ENCODE data around the gene MRPS12. TPM values are rescaled to one million over a fixed set of nuclear protein-coding genes. Genes with fewer than 3 reads are reported as not detected.

The MRPS12 gene
- total RNA-seq, 4 donors from 2014 or later = 18.0 to 33.2 (median 27.3) TPM

DNA sequence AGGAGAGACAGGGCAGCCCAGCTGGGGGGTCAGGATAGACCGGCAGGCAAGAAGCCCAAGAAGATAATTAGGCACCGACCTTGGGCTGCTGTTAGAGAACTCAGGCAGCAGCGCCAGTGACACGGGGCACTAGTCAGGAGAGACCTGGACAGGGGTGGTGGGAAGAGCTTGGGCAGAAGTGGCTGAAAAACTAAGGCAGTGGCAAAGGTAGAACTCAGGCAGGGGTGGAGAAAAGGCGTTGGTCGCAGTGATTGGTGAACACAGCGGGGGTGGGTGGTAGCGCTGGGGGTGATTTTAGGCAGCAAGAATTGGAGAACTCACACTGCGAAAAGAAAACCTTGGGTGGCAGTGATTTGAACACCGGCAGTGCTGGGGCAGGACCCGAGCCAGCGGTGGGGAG lies 23.1 kb upstream of the MRPS12 start:
- Histone ChIP-seq H3K27ac (replicated peaks in 1 of 4) (no peak overlapping the region), H3K4me3 (no peak overlapping the region), H3K4me1 (peaks cover 0 to 6% (median 2%) of the 10 kb centered on the region in 4 donors), H3K36me3 (peaks cover 22 to 53% (median 47%) of the 10 kb centered on the region in 4 donors), H3K27me3 (peaks cover 0 to 22% (median 9%) of the 10 kb centered on the region in 4 donors), H3K9me3 (no peaks in the 10 kb centered on the region)
- TF ChIP-seq EP300 (IDR thresholded peaks at IDR 0.05) = no peak
- TF ChIP-seq, protein P1, sequence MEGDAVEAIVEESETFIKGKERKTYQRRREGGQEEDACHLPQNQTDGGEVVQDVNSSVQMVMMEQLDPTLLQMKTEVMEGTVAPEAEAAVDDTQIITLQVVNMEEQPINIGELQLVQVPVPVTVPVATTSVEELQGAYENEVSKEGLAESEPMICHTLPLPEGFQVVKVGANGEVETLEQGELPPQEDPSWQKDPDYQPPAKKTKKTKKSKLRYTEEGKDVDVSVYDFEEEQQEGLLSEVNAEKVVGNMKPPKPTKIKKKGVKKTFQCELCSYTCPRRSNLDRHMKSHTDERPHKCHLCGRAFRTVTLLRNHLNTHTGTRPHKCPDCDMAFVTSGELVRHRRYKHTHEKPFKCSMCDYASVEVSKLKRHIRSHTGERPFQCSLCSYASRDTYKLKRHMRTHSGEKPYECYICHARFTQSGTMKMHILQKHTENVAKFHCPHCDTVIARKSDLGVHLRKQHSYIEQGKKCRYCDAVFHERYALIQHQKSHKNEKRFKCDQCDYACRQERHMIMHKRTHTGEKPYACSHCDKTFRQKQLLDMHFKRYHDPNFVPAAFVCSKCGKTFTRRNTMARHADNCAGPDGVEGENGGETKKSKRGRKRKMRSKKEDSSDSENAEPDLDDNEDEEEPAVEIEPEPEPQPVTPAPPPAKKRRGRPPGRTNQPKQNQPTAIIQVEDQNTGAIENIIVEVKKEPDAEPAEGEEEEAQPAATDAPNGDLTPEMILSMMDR (IDR thresholded peaks at IDR 0.05) = no peak
- no peak for TF ChIP-seq POLR2AphosphoS5 (IDR thresholded peaks at IDR 0.05)
- no peak for TF ChIP-seq POLR2A (IDR thresholded peaks at IDR 0.05; ENCODE audit: low read depth)
- intact Hi-C loops (cut with DNase I) = no loop called here
- DNase-seq (ENCODE audit: extremely low spot score) = no peak
- WGBS = 93% methylated on average over 12 of the region's 12 CpGs

DNA sequence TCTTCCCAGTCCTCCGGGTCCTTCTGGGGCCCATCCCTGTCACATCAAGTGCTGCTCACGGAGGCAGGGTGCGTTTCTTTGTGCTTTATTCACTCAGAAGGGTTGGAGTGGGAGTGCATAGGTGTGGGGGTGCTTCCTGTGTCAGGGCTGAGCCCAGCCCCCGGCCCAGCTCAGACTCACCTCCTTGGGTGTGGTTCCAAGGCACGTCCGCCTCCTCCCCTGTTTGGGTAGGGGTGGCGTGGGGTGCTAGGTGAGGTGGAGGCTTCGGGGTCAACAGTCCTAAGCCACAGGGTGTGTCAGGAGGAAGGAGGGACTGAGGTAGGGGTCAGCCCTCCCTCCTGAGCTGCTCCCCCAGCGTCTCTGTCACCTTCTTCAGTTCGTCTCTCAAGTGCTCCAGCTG lies 21.8 kb upstream of the MRPS12 start:
- peaks cover 0 to 22% (median 9%) of the 10 kb centered on the region in 4 donors for H3K27me3 ChIP-seq
- H3K36me3 ChIP-seq = peaks cover 22 to 53% (median 47%) of the 10 kb centered on the region in 4 donors
- TF ChIP-seq POLR2A (IDR thresholded peaks at IDR 0.05; ENCODE audit: low read depth) = no peak
- TF ChIP-seq, protein P1 (IDR thresholded peaks at IDR 0.05) = no peak
- no peak for TF ChIP-seq POLR2AphosphoS5 (IDR thresholded peaks at IDR 0.05)
- TF ChIP-seq EP300 (IDR thresholded peaks at IDR 0.05) = no peak
- H3K4me1 ChIP-seq = peaks cover 0 to 6% (median 2%) of the 10 kb centered on the region in 4 donors
- no peaks in the 10 kb centered on the region for H3K9me3 ChIP-seq
- WGBS = 64% methylated on average over 10 of the region's 10 CpGs
- intact Hi-C loops (cut with DNase I) = no loop called here
- DNase-seq (ENCODE audit: extremely low spot score) = no peak
- H3K27ac ChIP-seq (replicated peaks in 1 of 4) = no peak overlapping the region
- H3K4me3 ChIP-seq = no peak overlapping the region

DNA sequence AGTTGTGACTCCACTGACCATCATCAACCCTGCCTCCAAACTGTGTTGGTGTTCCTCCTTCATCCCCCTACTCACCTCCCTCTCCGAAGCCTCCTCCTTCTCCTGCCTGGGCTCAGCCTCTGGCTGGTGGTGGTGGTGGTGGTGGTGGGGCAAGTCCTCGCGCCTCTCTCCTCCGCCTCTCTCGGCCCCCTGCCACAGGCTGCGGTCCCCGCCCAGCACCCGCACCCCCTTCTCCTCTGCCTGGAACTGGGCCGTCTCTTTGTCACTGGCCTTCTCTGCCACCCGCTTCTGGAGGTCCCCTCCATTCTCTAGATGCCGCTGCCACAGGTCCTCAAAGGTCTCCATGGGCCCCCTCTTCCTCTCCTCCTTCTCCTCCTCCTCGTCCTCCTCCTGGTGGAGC lies 20.3 kb upstream of the MRPS12 start:
- intact Hi-C loops (cut with DNase I) = no loop called here
- Histone ChIP-seq H3K27me3 (peaks cover 0 to 22% (median 9%) of the 10 kb centered on the region in 4 donors), H3K9me3 (no peaks in the 10 kb centered on the region), H3K4me1 (peaks cover 0 to 6% (median 2%) of the 10 kb centered on the region in 4 donors), H3K36me3 (peaks cover 17 to 48% (median 40%) of the 10 kb centered on the region in 4 donors), H3K4me3 (no peak overlapping the region), H3K27ac (replicated peaks in 1 of 4) (no peak overlapping the region)
- TF ChIP-seq POLR2AphosphoS5 (IDR thresholded peaks at IDR 0.05) = no peak
- no peak for TF ChIP-seq EP300 (IDR thresholded peaks at IDR 0.05)
- TF ChIP-seq, protein P1 (IDR thresholded peaks at IDR 0.05) = no peak
- TF ChIP-seq POLR2A (IDR thresholded peaks at IDR 0.05; ENCODE audit: low read depth) = no peak
- DNase-seq (ENCODE audit: extremely low spot score) = no peak
- WGBS = 95% methylated on average over 12 of the region's 12 CpGs

DNA sequence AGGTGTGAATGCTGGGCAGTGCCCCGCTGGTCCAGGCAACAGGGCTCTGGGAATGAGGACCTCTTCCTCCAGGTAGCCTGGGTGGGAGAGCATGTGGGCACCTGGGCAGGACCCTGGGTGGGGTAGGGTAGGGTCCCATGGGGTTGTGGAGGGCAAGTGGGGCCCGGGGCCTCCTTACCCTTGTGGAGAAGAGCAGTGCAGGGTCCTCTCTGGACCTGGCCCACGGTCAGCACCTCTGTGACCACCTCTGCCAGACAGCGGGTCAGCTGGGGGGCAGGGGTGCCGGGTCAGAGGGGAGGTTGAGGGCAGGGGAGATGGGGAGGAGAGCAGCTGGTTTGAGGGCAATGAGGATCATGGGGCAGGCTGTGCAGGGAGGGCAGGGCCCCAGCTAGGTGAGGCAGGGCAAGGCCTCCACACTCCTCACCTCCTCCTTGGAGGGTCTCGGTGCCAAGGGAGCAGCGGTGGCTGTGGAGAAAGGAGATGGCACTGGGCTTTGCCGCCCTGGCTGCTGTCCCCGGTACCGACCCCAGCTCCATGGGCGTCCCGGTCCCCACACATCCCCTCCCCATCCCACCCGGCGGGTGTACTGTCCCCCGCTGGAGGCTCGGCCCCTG lies 19.2 kb upstream of the MRPS12 start:
- H3K27ac ChIP-seq (replicated peaks in 1 of 4) = no peak overlapping the region
- intact Hi-C loops (cut with DNase I) = no loop called here
- WGBS = 95% methylated on average over 5 of the region's 16 CpGs

More for the DNA sequence above, 19.2 kb upstream of the MRPS12 start:
- H3K27me3 ChIP-seq = peaks cover 0 to 22% (median 9%) of the 10 kb centered on the region in 4 donors
- H3K9me3 ChIP-seq = no peaks in the 10 kb centered on the region
- DNase-seq (ENCODE audit: extremely low spot score) = no peak
- H3K4me1 ChIP-seq = peaks cover 0 to 6% (median 2%) of the 10 kb centered on the region in 4 donors
- H3K4me3 ChIP-seq = no peak overlapping the region
- TF ChIP-seq EP300 (IDR thresholded peaks at IDR 0.05) (no peak), POLR2AphosphoS5 (IDR thresholded peaks at IDR 0.05) (no peak), POLR2A (IDR thresholded peaks at IDR 0.05; ENCODE audit: low read depth) (no peak)
- TF ChIP-seq, protein P1 (IDR thresholded peaks at IDR 0.05) = no peak
- peaks cover 10 to 43% (median 34%) of the 10 kb centered on the region in 4 donors for H3K36me3 ChIP-seq
